Measurements from ENCODE around the gene ALG1L2. TPM values are rescaled to one million over a fixed set of nuclear protein-coding genes. Genes with fewer than 3 reads are reported as not detected.
"Not testable (repeated sequence)": the region's sequence is repeated elsewhere in the genome, so short reads cannot be mapped to it uniquely, and the experiment has no call there.

Gene ALG1L2
- total and polyA plus RNA-seq, 2 experiments from 2014 or later: 2.6 TPM; not detected in 1

GRCh38 chr3:130097690-130098638 is 16.3 kb downstream of the ALG1L2 start:
- H3K27ac ChIP-seq: not testable (repeated sequence)

GRCh38 chr3:130098639-130099385 is 17.2 kb downstream of the ALG1L2 start:
- H3K27me3 ChIP-seq; H3K4me3 ChIP-seq; H3K9me3 ChIP-seq (ENCODE audit: low read depth); DNase-seq (ENCODE audit: low read depth in 1 of 2, low spot score in 1 of 2); H3K36me3 ChIP-seq; H3K4me1 ChIP-seq (ENCODE audit: low read depth); H3K27ac ChIP-seq: not testable (repeated sequence)

More at GRCh38 chr3:130097690-130098638, 16.3 kb downstream of the ALG1L2 start:
- peak; percentile 51 for TF ChIP-seq CTCF (IDR thresholded peaks at IDR 0.05; ENCODE audit: low read depth, low read length)
- H3K27me3 ChIP-seq; H3K4me1 ChIP-seq (ENCODE audit: low read depth); H3K36me3 ChIP-seq; DNase-seq (ENCODE audit: low read depth in 1 of 2, low spot score in 1 of 2); H3K9me3 ChIP-seq (ENCODE audit: low read depth); H3K4me3 ChIP-seq: not testable (repeated sequence)

GRCh38 chr3:130102545-130102944 is 20.9 kb downstream of the ALG1L2 start:
- H3K36me3 ChIP-seq; H3K9me3 ChIP-seq (ENCODE audit: low read depth); H3K27me3 ChIP-seq; DNase-seq (ENCODE audit: low read depth in 1 of 2, low spot score in 1 of 2); H3K27ac ChIP-seq; H3K4me3 ChIP-seq; H3K4me1 ChIP-seq (ENCODE audit: low read depth): not testable (repeated sequence)

GRCh38 chr3:130104191-130104590 is 22.6 kb downstream of the ALG1L2 start:
- H3K4me1 ChIP-seq (ENCODE audit: low read depth); H3K9me3 ChIP-seq (ENCODE audit: low read depth); DNase-seq (ENCODE audit: low read depth in 1 of 2, low spot score in 1 of 2); H3K36me3 ChIP-seq; H3K27ac ChIP-seq; H3K4me3 ChIP-seq; H3K27me3 ChIP-seq: not testable (repeated sequence)

GRCh38 chr3:130107333-130107995 is 25.8 kb downstream of the ALG1L2 start:
- not testable (repeated sequence) for H3K9me3 ChIP-seq (ENCODE audit: low read depth); H3K27me3 ChIP-seq; H3K4me1 ChIP-seq (ENCODE audit: low read depth)

GRCh38 chr3:130108836-130109585 is 27.4 kb downstream of the ALG1L2 start:
- H3K9me3 ChIP-seq (ENCODE audit: low read depth); H3K27me3 ChIP-seq; H3K4me3 ChIP-seq; H3K4me1 ChIP-seq (ENCODE audit: low read depth); H3K27ac ChIP-seq; DNase-seq (ENCODE audit: low read depth in 1 of 2, low spot score in 1 of 2); H3K36me3 ChIP-seq: not testable (repeated sequence)

More at GRCh38 chr3:130107333-130107995, 25.8 kb downstream of the ALG1L2 start:
- not testable (repeated sequence) for H3K36me3 ChIP-seq; H3K4me3 ChIP-seq; DNase-seq (ENCODE audit: low read depth in 1 of 2, low spot score in 1 of 2); H3K27ac ChIP-seq

- peak in 1 of 2 donors; percentile 54 for DNase-seq (ENCODE audit: low read depth in 1 of 2, low spot score in 1 of 2)
- peak overlapping the region; percentile 91 for H3K4me3 ChIP-seq
- H3K27ac ChIP-seq: peak overlapping the region; percentile 53
- not testable (repeated sequence) for H3K27me3 ChIP-seq; H3K36me3 ChIP-seq; H3K4me1 ChIP-seq (ENCODE audit: low read depth); H3K9me3 ChIP-seq (ENCODE audit: low read depth)
Observed at GRCh38 chr3:130110386-130111169, 28.9 kb downstream of the ALG1L2 start.

All from cardiac muscle cell (in vitro differentiated cells and primary cell).